Testis (tissue), 3 donors: ENCODE data around the gene ARHGAP30. TPM values are rescaled to one million over a fixed set of nuclear protein-coding genes. Genes with fewer than 3 reads are reported as not detected.

Source experiments
- DNase-seq: peaks from one replicate; pipeline ENCODE4 v3.0.0-alpha.2; 2019
- H3K27ac ChIP-seq, 2 donors: fragments of 200-600 bp; sonication (generic); one replicate each; pipeline ENCODE4 v1.5.1; 2019
- H3K27me3 ChIP-seq: fragments of 200-600 bp; sonication (generic); one replicate; pipeline ENCODE4 v1.5.1; 2019
- H3K36me3 ChIP-seq: fragments of 200-600 bp; sonication (generic); one replicate; pipeline ENCODE4 v1.5.1; 2017; ENCODE audit warnings: low read depth; ENCODE audit errors: missing control alignments
- H3K4me1 ChIP-seq: fragments of 200-600 bp; sonication (generic); one replicate; pipeline ENCODE4 v1.5.1; 2019
- H3K4me3 ChIP-seq, 2 donors: fragments of 200-600 bp; sonication (generic); one replicate each; pipeline ENCODE4 v1.5.1; 2017 to 2019
- H3K9me3 ChIP-seq: fragments of 200-600 bp; sonication (generic); one replicate; pipeline ENCODE4 v1.5.1; 2017
- CTCF ChIP-seq, 3 experiments: fragments of 450-650 bp in 2 of 3; fragments of 200-600 bp in 1 of 3; sonication (generic) in 1 of 3; IDR thresholded peaks; one replicate each; pipeline ENCODE4 v1.5.1; 2016 to 2019; ENCODE audit warnings: antibody characterized with exemption in 3 of 3, mild to moderate bottlenecking in 2 of 3, moderate library complexity in 1 of 3
- POLR2A ChIP-seq: fragments of 450-650 bp; IDR thresholded peaks from one replicate; pipeline ENCODE4 v1.6.1; 2017; ENCODE audit warnings: antibody characterized with exemption, mild to moderate bottlenecking, moderate library complexity
- WGBS, 2 donors: methylation state at CpG; one replicate each; pipeline ENCODE4 v1.1.5; 2018; 5-methylcytosine and 5-hydroxymethylcytosine counted together
- intact Hi-C: fragments of 100-400 bp; cut with DNase I; formaldehyde crosslinking; loops from one replicate; pipeline ENCODE4 v1.15.1; 2023; ENCODE audit warnings: low total_unique reads
- polyA plus RNA-seq: library from polyadenylated mRNA; stranded (reverse); fragments of 350-450 nt; fragmentation: Illumina TruSeq; extraction: RNeasy Lipid Tissue Mini Kit (QIAGEN cat#74804); gene quantifications from one replicate; pipeline ENCODE4 v1.2.3, GENCODE V29; 2014; ENCODE audit warnings: low read depth, low replicate concordance; ENCODE audit not compliant: insufficient read depth
- total RNA-seq, 2 donors: library from RNA; depleted of rRNA; stranded (reverse); fragments of >200 nt; gene quantifications; one replicate each; pipeline ENCODE4 v1.2.3, GENCODE V29; 2016

The ARHGAP30 gene
- total and polyA plus RNA-seq, 3 donors from 2014 or later: 0.79 to 5.4 (median 1.6) TPM

- WGBS, 2 donors: 0% methylated on average over 24 to 29 of the region's 29 CpGs
- H3K4me1 ChIP-seq: peaks cover 8% of the 10 kb centered on the region
- TF ChIP-seq POLR2A (peak; percentile 90), CTCF (IDR thresholded peaks at IDR 0.05) (no peak)
- H3K27me3 ChIP-seq: no peaks in the 10 kb centered on the region
- no peaks in the 10 kb centered on the region for H3K9me3 ChIP-seq
- H3K36me3 ChIP-seq: no peaks in the 10 kb centered on the region
- H3K27ac ChIP-seq: peak within 1 kb of the TSS; percentile 91 to 92
- DNase-seq: peak; percentile 97
- peak within 1 kb of the TSS; percentile 77 to 98 for H3K4me3 ChIP-seq
- intact Hi-C loops: no loop called here
These were observed 23.7 kb downstream of the ARHGAP30 start, which contains the start of gene USF1 for GRCh38 chr1:161045736-161046604. Gene USF1 (minus strand): TSS chr1:161045977. CDS start chr1:161043275, 2,702 bp downstream.

GRCh38 chr1:161044908-161045735 is 24.6 kb downstream of the ARHGAP30 start:
- H3K27me3 ChIP-seq: no peaks in the 10 kb centered on the region
- TF ChIP-seq CTCF (IDR thresholded peaks at IDR 0.05): no peak
- TF ChIP-seq POLR2A: no peak
- DNase-seq: peak; percentile 76
- intact Hi-C loops: no loop called here
- H3K27ac ChIP-seq: peak overlapping the region; percentile 91 to 92
- H3K36me3 ChIP-seq: no peaks in the 10 kb centered on the region
- 0 to 1% methylated on average over 20 to 48 of the region's 48 CpGs for WGBS, 2 donors
- H3K4me1 ChIP-seq: peaks cover 8% of the 10 kb centered on the region
- H3K4me3 ChIP-seq: peak overlapping the region; percentile 77 to 98
- H3K9me3 ChIP-seq: no peaks in the 10 kb centered on the region

GRCh38 chr1:161044535-161044907 is 25.2 kb downstream of the ARHGAP30 start:
- Histone ChIP-seq H3K27me3 (no peaks in the 10 kb centered on the region), H3K27ac (peak overlapping the region; percentile 91 to 92), H3K9me3 (no peaks in the 10 kb centered on the region), H3K36me3 (no peaks in the 10 kb centered on the region), H3K4me1 (peaks cover 8% of the 10 kb centered on the region), H3K4me3 (peak overlapping the region; percentile 77 to 98)
- TF ChIP-seq CTCF (IDR thresholded peaks at IDR 0.05): no peak
- TF ChIP-seq POLR2A: no peak
- intact Hi-C loops: no loop called here
- DNase-seq: no peak

GRCh38 chr1:161039546-161039945 is 30.1 kb downstream of the ARHGAP30 start:
- no peak overlapping the region for H3K27ac ChIP-seq
- H3K27me3 ChIP-seq: no peaks in the 10 kb centered on the region
- no peaks in the 10 kb centered on the region for H3K36me3 ChIP-seq
- no peak for DNase-seq
- peaks cover 19% of the 10 kb centered on the region for H3K4me1 ChIP-seq
- intact Hi-C loops: no loop called here
- H3K4me3 ChIP-seq: no peak overlapping the region
- TF ChIP-seq CTCF (IDR thresholded peaks at IDR 0.05) (no peak), POLR2A (no peak)
- WGBS, 2 donors: 73 to 75% methylated on average over 5 of the region's 5 CpGs
- no peaks in the 10 kb centered on the region for H3K9me3 ChIP-seq
